Measurements from ENCODE around the gene DBN1. TPM values are rescaled to one million over a fixed set of nuclear protein-coding genes. Genes with fewer than 3 reads are reported as not detected.

Gene DBN1
- total RNA-seq, 1 donor = 214 TPM

DNA sequence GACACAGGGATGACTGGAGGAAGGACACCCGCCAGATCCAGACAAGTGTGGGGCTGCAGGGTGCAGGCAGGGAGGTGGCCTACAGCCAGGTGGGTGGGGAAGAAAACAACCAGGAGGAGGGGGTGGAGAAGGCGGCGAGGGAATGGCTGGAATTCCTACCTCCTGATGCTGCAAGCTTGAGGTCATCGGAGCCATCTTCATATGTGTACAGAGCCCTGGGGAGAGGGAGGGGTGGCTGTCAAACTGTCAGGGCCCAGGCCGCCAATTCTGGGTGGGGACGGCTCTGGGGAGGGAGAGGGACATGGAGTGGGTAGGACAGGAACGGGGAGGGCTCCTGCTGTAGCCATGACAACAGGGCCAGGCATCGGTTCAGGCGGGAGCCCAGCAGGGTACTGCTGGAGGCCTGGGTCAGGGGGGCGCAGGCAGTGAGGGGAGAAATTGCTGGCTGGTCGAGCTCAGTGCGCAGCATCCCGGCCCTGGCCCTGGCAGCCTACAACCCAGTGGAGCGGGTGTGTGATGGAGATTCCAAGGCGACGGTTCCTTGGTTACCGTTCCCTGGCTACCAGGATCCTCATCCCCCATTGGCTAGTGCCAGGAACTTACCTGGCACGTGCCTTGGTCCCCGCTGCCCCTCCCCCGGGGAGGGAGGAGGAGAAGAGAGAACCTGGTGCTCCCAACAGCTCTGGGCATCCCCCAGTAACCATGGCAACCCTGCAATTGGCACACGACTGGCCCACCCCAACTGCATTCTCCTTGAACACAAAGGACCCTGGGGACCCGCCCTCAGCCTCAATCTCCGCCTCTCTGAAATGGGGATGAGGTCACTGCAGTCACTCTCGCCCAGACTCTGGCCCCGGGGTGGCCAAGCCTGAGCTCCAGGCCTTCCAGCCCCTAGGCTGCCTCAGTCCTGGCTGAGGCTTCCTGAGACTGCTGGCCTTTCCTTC is 4.5 kb downstream of the DBN1 start:
- TF ChIP-seq, protein P1, sequence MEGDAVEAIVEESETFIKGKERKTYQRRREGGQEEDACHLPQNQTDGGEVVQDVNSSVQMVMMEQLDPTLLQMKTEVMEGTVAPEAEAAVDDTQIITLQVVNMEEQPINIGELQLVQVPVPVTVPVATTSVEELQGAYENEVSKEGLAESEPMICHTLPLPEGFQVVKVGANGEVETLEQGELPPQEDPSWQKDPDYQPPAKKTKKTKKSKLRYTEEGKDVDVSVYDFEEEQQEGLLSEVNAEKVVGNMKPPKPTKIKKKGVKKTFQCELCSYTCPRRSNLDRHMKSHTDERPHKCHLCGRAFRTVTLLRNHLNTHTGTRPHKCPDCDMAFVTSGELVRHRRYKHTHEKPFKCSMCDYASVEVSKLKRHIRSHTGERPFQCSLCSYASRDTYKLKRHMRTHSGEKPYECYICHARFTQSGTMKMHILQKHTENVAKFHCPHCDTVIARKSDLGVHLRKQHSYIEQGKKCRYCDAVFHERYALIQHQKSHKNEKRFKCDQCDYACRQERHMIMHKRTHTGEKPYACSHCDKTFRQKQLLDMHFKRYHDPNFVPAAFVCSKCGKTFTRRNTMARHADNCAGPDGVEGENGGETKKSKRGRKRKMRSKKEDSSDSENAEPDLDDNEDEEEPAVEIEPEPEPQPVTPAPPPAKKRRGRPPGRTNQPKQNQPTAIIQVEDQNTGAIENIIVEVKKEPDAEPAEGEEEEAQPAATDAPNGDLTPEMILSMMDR (IDR thresholded peaks at IDR 0.05; ENCODE audit: insufficient read depth, low read depth, low read length) = no peak
- no peak for DNase-seq (ENCODE audit: low read depth)
- H3K4me3 ChIP-seq (ENCODE audit: low read depth, low read length) = no peak overlapping the region

- no peak overlapping the region for H3K4me3 ChIP-seq (ENCODE audit: low read depth, low read length)
- TF ChIP-seq, protein P1 (IDR thresholded peaks at IDR 0.05; ENCODE audit: insufficient read depth, low read depth, low read length) = no peak
- DNase-seq (ENCODE audit: low read depth) = no peak
These were observed 5.1 kb downstream of the DBN1 start for GRCh38 chr5:177468329-177468684.

- DNase-seq (ENCODE audit: low read depth) = no peak
These were observed 6.0 kb downstream of the DBN1 start for GRCh38 chr5:177467436-177467835.

GRCh38 chr5:177466861-177467260 is 6.6 kb downstream of the DBN1 start:
- DNase-seq (ENCODE audit: low read depth) = no peak
- TF ChIP-seq, protein P1 (IDR thresholded peaks at IDR 0.05; ENCODE audit: insufficient read depth, low read depth, low read length) = no peak
- no peak overlapping the region for H3K4me3 ChIP-seq (ENCODE audit: low read depth, low read length)

More at GRCh38 chr5:177467436-177467835, 6.0 kb downstream of the DBN1 start:
- TF ChIP-seq, protein P1 (IDR thresholded peaks at IDR 0.05; ENCODE audit: insufficient read depth, low read depth, low read length) = no peak
- H3K4me3 ChIP-seq (ENCODE audit: low read depth, low read length) = no peak overlapping the region

GRCh38 chr5:177465044-177465443 is 8.4 kb downstream of the DBN1 start:
- DNase-seq (ENCODE audit: low read depth) = no peak
- TF ChIP-seq, protein P1 (IDR thresholded peaks at IDR 0.05; ENCODE audit: insufficient read depth, low read depth, low read length) = no peak
- no peak overlapping the region for H3K4me3 ChIP-seq (ENCODE audit: low read depth, low read length)

- TF ChIP-seq, protein P1 (IDR thresholded peaks at IDR 0.05; ENCODE audit: insufficient read depth, low read depth, low read length) = no peak
- no peak for DNase-seq (ENCODE audit: low read depth)
- no peak overlapping the region for H3K4me3 ChIP-seq (ENCODE audit: low read depth, low read length)
These were observed 11.3 kb downstream of the DBN1 start for GRCh38 chr5:177462021-177462670.
